Measurements from ENCODE around the gene HCRTR2. TPM values are rescaled to one million over a fixed set of nuclear protein-coding genes. Genes with fewer than 3 reads are reported as not detected.

HCRTR2 gene
- not detected in 2 replicates for total RNA-seq

GRCh38 chr6:55174211-55175026 is at the start of gene HCRTR2:
Gene HCRTR2 (plus strand): TSS chr6:55174515. CDS start chr6:55174588, 73 bp downstream.

GRCh38 chr6:55327169-55327568 is 152.9 kb downstream of the HCRTR2 start, which contains the start of gene GFRAL:
Gene GFRAL (plus strand): TSS chr6:55327469. CDS start chr6:55327555, 86 bp downstream.

Other genes starting within 250 kb of the HCRTR2 start
- not detected in 2 replicates for gene GFRAL, start 153.0 kb downstream of the HCRTR2 start, total RNA-seq

All from vein endothelial cell (primary cell).